Epidermal melanocyte (primary cell): ENCODE measurements around the gene STX2.

Experiments used
- DNase-seq: peaks from one replicate; pipeline ENCODE4 v3.0.0; 2011; ENCODE audit warnings: low spot score; ENCODE audit not compliant: insufficient read length

The STX2 gene

GRCh38 chr12:130831876-130832405 lies 7.1 kb downstream of the STX2 start:
- no peak for DNase-seq

GRCh38 chr12:130831246-130831645 lies 7.8 kb downstream of the STX2 start:
- no peak for DNase-seq

GRCh38 chr12:130830246-130830551 lies 8.9 kb downstream of the STX2 start:
- no peak for DNase-seq

DNA sequence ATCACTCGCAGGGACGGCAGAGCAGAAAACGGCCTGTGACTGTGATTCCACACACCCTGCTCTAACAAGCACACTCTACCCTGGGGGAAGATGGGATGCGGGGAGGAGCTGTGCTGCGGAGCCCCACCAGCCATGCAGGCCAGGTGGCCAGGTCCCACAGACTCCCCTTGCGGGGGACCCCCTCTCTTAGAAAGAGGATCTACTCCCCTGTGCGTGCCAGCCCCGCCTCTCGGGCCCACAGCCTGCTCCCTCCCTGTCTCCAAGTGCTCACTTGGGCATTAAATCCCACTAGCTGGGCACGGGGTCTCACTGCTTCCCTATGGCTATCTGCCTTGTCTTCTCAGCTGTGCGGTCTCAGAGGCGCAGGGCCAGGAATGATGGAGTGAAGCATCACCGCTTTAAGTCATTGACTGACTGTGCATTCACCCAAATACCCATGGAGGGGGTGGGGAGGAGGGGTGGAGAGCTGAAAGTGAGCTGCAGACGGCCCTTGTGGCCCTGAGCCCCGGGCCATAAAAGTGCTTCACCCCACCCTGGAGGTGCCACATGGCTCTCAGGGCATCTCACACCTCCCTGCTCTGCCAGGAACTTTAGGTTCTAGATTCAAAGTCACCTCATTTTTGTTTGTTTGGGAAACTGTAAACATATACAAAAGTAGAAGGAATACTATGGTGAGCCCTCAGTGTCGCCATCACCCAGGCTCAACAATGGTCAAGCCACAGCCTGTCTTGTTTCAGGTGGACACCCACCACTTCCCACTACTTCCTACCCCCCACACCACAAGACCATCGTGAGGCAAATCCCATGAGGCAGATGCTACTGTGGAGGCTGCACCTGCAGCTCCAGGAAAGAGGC lies 9.4 kb downstream of the STX2 start:
- DNase-seq, result no peak

DNA sequence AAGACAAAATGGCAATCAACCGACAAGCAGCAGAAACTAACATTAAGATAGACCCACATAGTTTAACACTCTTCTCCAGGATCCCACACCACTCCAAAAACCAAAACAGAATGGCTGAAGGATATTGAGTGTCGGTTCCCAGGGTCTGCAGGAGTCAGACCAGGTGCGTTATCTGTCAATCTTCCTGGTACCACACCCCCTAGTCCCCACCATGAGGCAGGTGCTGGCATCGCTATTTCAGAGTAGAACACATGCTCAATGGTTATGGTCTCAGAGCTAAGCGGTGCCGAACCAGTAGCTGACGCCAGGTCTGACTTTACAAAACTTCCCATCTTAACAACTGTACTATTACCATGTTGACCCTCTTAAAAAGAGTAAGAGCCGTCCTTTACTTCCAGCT lies 10.2 kb downstream of the STX2 start:
- no peak for DNase-seq

DNA sequence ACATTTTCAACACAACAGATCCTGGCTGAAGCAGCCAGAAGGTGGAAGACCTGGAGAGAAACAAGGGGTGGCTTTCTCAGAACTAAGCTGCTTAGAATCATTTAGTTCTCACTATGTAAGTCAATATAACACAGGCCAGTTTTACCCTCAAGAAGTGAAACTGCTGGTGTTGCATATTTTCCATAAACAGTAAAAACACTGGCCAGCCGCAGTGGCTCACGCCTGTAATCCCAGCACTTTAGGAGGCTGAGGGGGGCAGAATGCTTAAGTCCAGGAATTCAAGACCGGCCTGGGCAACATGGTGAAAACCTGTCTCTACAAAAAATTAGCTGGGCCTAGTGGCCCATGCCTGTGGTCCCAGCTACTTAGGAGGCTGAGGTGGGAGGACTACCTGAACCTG lies 11.6 kb downstream of the STX2 start:
- no peak for DNase-seq

- DNase-seq, result no peak
Measured at GRCh38 chr12:130826151-130826801, 12.8 kb downstream of the STX2 start.

DNA sequence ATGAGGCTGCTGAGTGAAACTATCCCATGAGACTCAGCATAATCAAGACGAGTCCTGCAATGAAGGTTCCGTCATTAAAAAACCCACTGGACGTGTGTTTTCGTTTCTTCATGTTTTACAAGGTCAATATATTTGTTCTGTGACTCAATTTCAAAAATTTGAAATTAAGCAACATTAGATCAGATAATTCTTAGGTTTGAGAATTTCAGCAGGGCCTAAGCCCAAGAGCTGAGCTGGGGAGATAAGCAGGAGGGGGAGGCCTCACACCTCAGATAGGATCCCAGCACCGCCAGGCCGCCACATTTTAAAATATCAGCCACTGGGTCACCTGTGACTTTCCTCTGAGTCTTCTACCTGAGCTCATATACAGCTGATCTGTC lies 13.3 kb downstream of the STX2 start:
- DNase-seq, result no peak

DNA sequence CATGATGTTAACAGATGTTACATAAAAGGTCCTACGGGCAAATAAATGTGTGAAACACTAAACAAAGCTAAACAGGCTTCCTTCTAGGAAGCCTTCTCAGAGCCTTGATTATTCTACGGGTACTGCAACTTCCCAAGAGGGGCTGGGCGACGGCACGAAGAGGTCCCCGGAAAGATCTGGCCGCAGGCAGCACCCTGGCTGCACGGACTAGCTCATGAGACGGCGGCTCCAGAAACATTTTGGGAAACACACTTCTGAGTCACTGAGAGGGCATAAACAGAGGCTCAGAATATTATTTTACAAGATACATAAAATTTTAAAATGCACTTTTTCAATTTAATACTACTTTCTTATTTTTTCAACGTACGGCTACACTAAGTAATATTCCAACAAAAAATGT lies 19.4 kb downstream of the STX2 start:
- DNase-seq, result no peak

- peak; percentile 88 for DNase-seq
Measured at GRCh38 chr12:130818635-130819576, 20.1 kb downstream of the STX2 start.

DNA sequence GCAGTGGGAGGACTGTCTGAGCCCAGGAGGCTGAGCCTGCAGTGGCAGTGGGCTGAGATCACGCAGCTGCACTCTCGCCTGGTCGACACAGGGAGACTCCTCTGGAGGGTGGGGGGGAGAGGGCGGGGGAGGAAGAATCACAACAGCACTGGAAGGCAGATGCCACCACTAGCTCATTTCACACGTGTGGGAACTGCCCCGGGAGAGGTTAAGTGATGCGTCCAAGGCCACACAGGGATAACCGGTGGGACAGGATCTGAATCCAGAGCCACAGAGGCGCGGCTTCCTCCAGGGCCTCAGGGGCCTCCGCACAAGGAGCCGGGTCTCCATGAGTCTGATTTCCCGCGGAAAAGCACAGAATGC lies 20.8 kb downstream of the STX2 start:
- no peak for DNase-seq

DNA sequence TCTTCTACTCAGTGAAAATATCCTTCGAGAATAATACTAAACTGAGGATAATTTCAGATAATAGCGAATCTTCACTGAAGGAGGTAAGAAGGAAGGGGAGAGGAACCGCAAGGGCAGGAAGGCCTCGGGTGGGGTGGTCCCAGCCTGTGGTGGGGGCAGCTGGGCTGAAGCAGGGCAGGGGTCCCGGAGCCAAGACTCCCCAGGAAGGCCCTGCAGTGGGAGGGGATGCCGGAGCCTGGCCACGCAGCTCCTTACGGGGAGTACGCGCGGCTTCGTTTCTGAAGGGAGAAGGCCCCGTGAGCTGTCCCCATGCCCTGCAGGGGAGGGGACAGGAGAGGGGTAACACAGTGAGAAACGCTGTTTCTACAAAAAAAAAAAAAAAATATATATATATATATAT lies 21.2 kb downstream of the STX2 start:
- no peak for DNase-seq

- DNase-seq, result no peak
Measured at GRCh38 chr12:130816097-130816496, 23.0 kb downstream of the STX2 start.

DNA sequence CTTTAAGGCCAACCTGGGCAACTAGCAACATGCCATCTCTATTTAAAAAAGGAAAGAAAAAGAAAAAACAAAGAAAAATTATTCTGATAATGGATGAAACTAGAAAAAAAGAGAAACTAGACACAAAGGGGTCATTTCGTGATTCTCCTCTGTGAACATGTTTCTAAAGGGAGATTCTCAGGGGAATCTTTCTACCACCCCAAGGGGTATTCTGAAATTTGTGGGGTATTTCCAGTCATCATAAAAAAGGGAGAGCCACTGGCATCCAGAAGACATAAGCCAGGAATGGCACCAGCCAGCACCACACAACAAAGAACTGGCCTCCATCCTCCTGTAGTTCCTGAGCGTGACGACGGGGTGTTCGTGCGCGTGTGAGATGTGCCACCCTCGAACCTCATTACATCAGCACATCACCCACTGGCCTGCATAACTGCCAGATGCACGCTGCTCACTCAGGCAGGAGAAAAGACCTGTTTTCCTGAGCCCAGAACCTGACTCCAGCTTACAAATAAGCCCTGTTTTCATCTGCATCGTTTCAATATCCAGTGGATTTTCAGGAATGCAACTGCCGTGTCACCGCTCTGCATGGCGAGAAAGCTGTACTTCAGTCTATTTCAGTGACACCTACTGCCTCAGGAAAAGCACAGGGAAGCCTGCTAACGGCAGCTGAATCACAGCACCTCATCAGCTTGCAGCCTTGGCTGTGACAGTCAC lies 23.9 kb downstream of the STX2 start:
- DNase-seq, result no peak

GRCh38 chr12:130813949-130814348 lies 25.1 kb downstream of the STX2 start:
- no peak for DNase-seq

DNA sequence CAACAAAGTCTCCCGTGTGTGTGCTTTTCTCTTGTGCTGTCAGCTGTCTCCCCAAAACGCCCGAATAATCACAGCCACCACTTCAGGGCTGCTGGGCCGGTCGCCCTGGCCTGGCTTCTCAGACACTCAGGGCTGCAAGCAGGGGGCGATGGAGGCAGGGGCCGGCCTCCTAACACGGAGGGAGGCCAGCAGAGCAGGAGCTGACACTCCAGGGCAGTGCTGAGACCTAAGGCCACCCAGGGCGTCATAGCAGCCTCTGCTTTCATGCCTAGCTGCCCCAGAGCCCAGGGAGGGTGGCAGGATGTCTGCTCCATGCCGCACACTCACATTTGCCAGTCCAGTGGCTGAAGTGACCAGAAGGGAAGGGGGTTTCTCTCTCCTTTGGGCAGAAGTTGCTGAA lies 25.6 kb downstream of the STX2 start:
- DNase-seq, result no peak

DNA sequence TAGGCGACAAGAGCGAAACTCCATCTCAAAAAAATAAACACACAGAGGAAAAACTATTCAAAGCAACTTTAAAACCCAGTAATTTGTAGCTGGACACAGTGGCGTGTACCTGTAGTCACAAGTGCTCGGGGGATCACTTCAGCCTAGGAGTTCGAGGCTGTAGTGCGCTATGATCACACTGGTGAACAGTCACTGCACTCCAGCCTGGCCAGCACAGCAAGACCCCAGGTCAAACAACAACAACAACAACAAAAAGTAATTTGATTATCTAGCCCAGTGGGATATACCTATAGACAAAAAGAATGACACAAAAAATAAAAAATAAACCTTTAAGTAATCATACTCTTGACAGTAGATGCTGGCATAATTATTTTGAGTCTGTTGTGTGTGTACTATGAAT lies 29.3 kb downstream of the STX2 start:
- no peak for DNase-seq

DNA sequence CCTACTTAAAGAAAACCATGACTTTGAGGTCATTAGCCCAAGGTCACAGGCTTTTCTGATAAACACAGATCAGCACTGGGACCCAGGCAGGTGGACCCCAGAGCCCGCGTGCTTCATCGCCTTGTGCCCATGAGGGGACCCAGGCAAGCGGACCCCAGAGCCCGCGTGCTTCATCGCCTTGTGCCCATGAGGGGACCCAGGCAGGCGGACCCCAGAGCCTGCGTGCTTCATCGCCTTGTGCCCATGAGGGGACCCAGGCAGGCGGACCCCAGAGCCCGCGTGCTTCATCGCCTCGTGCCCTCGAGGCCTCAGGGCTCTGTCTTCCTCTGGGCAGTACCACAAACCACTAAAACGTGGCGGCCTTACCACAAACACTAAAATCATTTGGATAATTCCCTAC lies 31.7 kb downstream of the STX2 start:
- no peak for DNase-seq

- no peak for DNase-seq
Measured at GRCh38 chr12:130806574-130806973, 32.5 kb downstream of the STX2 start.

DNA sequence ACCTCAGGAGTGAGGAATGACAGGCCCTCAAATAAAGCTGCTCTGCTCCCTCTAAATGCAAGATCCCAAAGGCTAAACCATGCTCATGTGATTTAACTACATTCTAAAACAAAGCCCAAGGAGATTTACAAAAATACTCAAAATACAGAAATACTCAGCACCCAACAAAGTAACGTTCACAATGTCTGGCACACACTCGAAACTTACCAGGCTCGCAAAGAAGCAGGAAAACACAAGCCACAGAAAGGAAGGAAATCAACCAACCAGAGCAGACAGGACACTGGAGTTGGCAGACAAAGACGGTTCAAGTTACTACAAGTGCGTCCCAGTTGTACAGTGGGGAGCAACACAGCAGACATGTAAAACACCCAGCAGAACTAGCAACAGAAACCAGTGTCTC lies 33.4 kb downstream of the STX2 start:
- DNase-seq, result no peak

- DNase-seq, result no peak
Measured at GRCh38 chr12:130804216-130804615, 34.8 kb downstream of the STX2 start.
